Measurements from ENCODE around the gene PARK7. TPM values are rescaled to one million over a fixed set of nuclear protein-coding genes. Genes with fewer than 3 reads are reported as not detected.

Gene PARK7
- total and polyA plus RNA-seq, 2 experiments from 2014 or later, result 178 to 679 TPM

DNA sequence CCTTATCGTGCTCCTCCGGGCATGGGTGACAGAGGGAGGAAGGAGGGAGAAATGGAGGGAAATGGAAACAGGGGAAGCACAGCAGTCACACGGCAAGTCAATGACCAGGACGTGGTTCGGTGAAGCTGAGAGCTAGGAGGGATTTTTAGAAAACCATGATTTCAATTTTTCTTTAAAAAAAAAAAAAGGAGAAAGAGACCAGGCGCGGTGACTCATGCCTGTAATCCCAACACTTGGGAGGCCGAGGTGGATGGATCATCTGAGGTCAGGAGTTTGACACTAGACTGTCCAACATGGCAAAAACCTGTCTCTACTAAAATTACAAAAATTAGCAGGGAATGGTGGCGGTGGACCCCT, 20.1 kb upstream of the PARK7 start:
- peaks cover 5% of the 10 kb centered on the region; the same call in 1 of the 3 replicates for H3K9me3 Mint-ChIP-seq
- H3K4me2 ChIP-seq, result no peak overlapping the region
- TF ChIP-seq ZNF462 (CRISPR knock-in tag; IDR thresholded peaks at IDR 0.05) (no peak), EZH2 (IDR thresholded peaks at IDR 0.05; ENCODE audit: low read depth, unreplicated experiment) (no peak), CTCF (conservative IDR thresholded peaks at IDR 0.05; ENCODE audit: low read depth in 2 of 2) (no peak), STAT1 (IDR thresholded peaks at IDR 0.05; ENCODE audit: unreplicated experiment) (no peak), EZH2phosphoT487 (IDR thresholded peaks at IDR 0.05; ENCODE audit: unreplicated experiment) (no peak)
- TF ChIP-seq, protein P1, sequence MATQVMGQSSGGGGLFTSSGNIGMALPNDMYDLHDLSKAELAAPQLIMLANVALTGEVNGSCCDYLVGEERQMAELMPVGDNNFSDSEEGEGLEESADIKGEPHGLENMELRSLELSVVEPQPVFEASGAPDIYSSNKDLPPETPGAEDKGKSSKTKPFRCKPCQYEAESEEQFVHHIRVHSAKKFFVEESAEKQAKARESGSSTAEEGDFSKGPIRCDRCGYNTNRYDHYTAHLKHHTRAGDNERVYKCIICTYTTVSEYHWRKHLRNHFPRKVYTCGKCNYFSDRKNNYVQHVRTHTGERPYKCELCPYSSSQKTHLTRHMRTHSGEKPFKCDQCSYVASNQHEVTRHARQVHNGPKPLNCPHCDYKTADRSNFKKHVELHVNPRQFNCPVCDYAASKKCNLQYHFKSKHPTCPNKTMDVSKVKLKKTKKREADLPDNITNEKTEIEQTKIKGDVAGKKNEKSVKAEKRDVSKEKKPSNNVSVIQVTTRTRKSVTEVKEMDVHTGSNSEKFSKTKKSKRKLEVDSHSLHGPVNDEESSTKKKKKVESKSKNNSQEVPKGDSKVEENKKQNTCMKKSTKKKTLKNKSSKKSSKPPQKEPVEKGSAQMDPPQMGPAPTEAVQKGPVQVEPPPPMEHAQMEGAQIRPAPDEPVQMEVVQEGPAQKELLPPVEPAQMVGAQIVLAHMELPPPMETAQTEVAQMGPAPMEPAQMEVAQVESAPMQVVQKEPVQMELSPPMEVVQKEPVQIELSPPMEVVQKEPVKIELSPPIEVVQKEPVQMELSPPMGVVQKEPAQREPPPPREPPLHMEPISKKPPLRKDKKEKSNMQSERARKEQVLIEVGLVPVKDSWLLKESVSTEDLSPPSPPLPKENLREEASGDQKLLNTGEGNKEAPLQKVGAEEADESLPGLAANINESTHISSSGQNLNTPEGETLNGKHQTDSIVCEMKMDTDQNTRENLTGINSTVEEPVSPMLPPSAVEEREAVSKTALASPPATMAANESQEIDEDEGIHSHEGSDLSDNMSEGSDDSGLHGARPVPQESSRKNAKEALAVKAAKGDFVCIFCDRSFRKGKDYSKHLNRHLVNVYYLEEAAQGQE (IDR thresholded peaks at IDR 0.05; ENCODE audit: unreplicated experiment), result no peak
- peaks cover 29% of the 10 kb centered on the region for H3K27me3 Mint-ChIP-seq (ENCODE audit: insufficient read depth, low read depth, poor library complexity)
- H3K79me2 ChIP-seq (replicated peaks; ENCODE audit: insufficient read depth), result no peaks in the 10 kb centered on the region
- H3K27ac ChIP-seq (ENCODE audit: low read depth), result no peak overlapping the region
- ATAC-seq (no peak), DNase-seq (ENCODE audit: low spot score) (no peak)
- H3K4me1 Mint-ChIP-seq, result peaks cover 14% of the 10 kb centered on the region
- no peaks in the 10 kb centered on the region for H4K20me1 ChIP-seq (replicated peaks; ENCODE audit: insufficient read depth)
- H3K4me3 ChIP-seq, result no peak overlapping the region
- no peaks in the 10 kb centered on the region for H3K36me3 ChIP-seq (ENCODE audit: insufficient read depth)
- H3K36me3 Mint-ChIP-seq (ENCODE audit: low read depth), result no peaks in the 10 kb centered on the region; the same call in 2 of the 3 replicates
- peak overlapping the region; percentile 60; the same call in 1 of the 3 replicates for H3K4me3 Mint-ChIP-seq
- no peak overlapping the region for H3K27ac Mint-ChIP-seq
- H3K4me1 ChIP-seq (ENCODE audit: insufficient read depth), result peaks cover 3% of the 10 kb centered on the region; the same call in 1 of the 2 replicates
- peaks cover 47% of the 10 kb centered on the region for H3K27me3 ChIP-seq (ENCODE audit: insufficient read depth)
- peaks cover 7% of the 10 kb centered on the region; the same call in 1 of the 2 replicates for H3F3A ChIP-seq (replicated peaks; ENCODE audit: low read depth)
- no peaks in the 10 kb centered on the region; the same call in 1 of the 2 replicates for H3K9me2 ChIP-seq (ENCODE audit: insufficient read depth)
- no peak overlapping the region for H2AFZ ChIP-seq

Measured in GM23338 (cell line).